ENCODE results near the gene DET1.
"Not testable (repeated sequence)": the region's sequence is repeated elsewhere in the genome, so short reads cannot be mapped to it uniquely, and the experiment has no call there.

DET1 gene

DNA sequence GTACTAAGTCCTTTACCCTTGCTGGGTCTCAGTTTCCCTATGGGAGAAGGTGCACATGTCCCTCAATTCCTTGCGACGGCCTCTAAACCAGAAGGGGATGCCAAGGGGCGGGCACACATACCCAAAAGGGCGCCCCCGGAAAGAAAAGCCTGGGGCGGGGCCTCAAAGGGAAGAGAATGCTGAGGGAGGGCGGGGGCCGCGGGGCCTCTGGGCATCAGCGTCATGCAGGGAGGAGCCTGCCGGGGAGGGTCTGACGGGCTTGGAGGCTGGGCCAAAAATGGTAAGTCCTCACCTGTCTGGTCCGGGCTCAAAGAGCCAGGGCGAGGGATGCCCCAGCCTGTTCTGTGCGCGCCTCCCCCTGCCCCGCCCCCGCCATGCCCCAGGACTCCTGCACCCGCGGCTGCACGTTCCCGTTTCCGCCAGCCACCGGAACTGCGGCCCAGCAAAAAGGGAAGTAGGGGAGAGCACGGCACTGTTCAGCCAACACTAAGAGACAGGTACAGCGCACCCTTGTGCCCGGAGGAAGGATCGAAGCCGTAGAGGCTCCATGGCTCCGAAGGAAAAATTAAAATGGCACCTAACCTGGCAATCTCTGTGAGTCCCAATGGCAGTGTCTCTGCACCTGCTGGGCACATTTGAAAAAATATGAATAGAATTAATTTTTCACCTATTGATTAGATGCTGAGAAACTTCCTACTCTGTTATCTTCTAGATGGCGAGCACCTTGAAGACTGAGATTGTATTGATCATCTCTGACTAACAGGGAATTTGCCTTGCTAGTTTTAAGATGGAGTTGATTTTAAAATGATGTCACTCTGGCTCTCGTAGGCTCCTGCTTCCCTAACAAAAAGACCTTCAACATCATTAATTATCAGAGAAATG is at the start of gene DET1:
TSS of gene DET1 (minus strand) at position 434 of the 882 bp plus-strand sequence. CDS start 14,976 bp downstream, outside the sequence.
- DNase-seq: peak; percentile 96 to 97

GRCh38 chr15:88591384-88591783 is 44.9 kb upstream of the DET1 start:
- no peak for DNase-seq

- DNase-seq: no peak
Measured at GRCh38 chr15:88590759-88591158, 44.3 kb upstream of the DET1 start.

- DNase-seq: no peak
Measured at GRCh38 chr15:88586401-88587162, 40.1 kb upstream of the DET1 start.

DNA sequence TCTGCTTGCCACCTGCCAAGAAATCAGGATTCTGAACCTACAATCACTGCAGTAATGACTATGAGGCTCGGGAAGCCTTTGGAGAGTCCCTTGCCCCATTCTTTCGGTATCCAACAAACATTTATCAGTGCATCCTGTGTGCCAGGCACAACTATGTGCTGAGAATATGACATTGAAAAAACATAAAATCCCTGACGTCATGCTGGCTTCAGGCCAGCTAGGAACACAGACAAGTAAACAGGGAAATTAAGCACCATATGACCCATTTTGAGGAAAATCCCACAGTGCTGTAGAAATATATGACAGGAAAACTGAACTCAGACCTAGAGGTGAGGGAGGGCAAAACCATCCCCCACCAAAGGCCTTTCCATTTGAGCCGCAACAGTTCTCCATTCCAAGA is 34.1 kb upstream of the DET1 start:
- DNase-seq: peak in 1 of 2 experiments; percentile 2

GRCh38 chr15:88579322-88579721 is 32.8 kb upstream of the DET1 start:
- no peak for DNase-seq

GRCh38 chr15:88574655-88575054 is 28.2 kb upstream of the DET1 start:
- no peak for DNase-seq

DNA sequence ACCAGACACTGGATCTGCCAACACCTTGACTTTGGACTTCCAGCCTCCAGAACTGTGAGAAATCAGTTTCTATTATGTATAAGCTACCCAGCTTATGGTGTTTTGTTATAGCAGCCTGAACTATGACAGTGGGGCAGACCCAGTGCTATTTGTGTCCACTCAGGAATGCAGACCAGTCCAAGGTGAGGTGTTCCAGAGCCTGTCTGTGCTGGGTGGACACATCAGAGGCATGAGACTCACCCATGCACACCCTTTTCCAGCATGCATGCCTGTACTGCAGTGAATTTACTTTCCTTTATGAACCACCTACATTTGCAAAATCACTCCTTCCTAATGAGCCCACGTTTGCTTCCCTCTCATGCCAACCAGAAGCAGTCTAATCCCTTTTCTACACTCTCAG is 27.6 kb upstream of the DET1 start:
- no peak for DNase-seq

DNA sequence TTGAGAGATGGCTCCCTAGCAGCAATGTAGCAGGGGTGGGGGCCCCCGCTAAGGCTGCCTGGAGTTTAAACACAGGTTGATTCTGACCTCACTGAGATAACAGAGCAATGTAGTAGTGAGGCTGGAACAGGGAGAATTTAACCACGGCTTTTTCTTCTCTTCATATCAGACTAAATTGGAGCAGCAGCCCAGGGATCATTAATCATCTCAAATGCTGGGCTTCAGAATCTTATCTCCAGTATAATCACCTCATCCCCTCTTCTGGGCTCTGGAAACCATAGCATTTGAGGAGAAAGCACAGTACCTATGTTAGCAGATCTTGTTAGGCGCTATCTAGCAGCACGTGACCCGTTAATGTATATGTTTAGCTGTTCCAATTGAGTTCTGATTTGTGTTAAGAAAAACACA is 25.4 kb upstream of the DET1 start:
- DNase-seq: no peak

DNA sequence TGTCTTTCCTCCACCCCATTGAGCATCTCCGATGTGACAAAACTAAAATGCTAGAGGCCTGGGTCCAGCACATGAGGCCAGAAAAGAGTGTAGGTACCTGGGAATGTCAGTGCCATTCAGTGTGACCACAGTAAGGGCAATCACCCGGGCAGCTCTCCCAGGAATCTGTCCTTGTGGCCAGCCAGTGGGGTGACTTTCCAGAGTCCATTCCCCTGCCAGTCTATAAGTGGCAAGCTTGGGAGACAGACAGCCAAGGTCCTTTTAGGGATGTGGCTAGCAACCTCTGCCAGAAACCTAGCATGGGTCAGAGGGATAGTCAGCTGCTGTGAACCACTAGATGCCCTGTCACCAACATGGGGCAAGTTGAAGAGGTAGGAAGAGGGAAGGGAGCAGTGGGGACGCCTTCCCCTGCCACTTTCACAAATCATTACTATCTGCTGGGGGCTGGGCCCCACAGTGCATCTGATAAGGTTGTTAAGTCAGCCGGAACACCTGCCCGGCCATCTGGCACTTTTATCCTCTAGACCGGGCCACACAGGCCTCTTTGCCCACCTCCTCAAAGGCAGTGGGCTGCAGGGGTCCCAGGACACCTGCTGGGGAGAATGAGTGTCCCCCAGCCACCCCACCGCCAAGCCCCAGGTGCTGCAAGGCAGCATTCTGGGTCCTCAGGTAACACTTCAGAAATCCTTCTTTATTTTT is 24.8 kb upstream of the DET1 start:
- DNase-seq: no peak

GRCh38 chr15:88568589-88568988 is 22.1 kb upstream of the DET1 start:
- DNase-seq: no peak

DNA sequence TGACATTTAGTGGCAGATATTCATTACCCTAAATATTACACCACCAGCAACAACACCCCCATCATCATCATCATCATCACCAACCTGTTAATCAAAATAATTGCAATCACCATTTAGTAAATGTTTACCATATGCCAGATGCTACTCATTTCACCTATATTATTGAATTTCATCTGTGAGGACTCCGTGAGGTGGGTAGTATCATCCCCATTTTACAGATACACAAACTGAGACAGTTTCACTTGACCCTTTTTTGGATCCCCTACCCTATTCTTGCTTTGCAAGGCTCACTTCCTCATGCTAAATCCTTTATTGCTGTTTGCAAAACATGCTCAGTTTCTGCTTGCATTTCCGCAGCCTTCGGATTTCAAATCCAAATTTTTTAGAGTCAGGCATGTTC is 18.3 kb upstream of the DET1 start:
- DNase-seq: no peak

DNA sequence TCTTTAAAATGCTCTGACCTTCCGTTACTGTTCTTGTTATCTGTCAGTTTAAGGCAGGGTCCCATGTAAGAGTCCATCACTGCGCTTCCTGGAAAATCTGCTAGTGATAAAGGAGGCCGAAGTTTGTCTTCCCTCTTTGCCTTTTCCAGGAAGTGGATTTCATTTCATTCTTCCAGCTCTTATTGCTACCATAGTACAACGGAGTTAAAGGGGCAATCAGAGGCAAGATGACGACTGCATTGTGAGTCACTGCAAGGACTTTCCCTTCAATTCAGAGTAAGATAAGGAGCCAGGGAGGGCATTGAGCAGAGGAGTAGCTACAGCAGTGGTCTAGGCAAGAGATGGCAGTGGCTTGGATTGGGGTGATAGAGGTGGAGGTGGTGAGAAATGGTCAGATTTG is 17.2 kb upstream of the DET1 start:
- no peak for DNase-seq

GRCh38 chr15:88559565-88559964 is 13.1 kb upstream of the DET1 start:
- DNase-seq: not testable (repeated sequence)

- not testable (repeated sequence) for DNase-seq
Measured at GRCh38 chr15:88558026-88558425, 11.5 kb upstream of the DET1 start.

GRCh38 chr15:88548009-88548408 is 1.5 kb upstream of the DET1 start:
- DNase-seq: not testable (repeated sequence)

GRCh38 chr15:88545578-88546247 is 768 bp downstream of the DET1 start:
- not testable (repeated sequence) for DNase-seq

DNA sequence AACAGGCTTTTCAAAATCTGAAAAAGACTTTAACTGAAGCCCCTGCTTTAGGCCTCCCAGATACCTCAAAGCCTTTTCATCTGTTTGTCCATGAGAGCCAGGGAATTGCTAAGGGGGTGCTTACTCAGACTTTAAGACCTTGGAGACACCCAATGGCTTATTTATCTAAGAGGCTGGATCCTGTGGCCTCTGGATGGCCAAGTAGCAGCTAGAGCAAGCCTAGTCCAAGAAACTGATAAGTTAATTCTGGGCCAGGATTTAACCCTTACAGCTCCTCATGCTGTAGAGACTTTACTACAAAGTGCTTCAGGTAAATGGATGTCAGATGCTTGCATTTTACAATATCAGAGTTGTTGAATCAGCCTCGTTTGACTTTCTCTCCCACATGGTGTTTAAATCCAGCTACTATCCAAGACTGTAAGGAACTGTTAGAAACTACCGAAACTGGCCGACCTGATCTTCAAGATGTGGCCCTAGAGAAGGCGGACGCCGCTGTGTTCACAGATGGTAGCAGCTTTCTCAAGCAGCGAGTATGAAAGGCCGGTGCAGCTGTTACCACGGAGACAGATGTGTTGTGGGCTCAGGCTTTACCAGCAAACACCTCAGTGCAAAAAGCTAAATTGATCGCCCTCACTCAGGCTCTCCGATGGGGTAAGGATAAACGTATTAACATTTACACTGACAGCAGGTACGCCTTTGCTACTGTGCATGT is 3.3 kb downstream of the DET1 start:
- DNase-seq: no peak

- no peak for DNase-seq
Measured at GRCh38 chr15:88542342-88542733, 4.1 kb downstream of the DET1 start.

GRCh38 chr15:88541709-88542341 is 4.7 kb downstream of the DET1 start:
- DNase-seq: no peak

- DNase-seq: not testable (repeated sequence)
Measured at GRCh38 chr15:88541111-88541510, 5.4 kb downstream of the DET1 start.

DNA sequence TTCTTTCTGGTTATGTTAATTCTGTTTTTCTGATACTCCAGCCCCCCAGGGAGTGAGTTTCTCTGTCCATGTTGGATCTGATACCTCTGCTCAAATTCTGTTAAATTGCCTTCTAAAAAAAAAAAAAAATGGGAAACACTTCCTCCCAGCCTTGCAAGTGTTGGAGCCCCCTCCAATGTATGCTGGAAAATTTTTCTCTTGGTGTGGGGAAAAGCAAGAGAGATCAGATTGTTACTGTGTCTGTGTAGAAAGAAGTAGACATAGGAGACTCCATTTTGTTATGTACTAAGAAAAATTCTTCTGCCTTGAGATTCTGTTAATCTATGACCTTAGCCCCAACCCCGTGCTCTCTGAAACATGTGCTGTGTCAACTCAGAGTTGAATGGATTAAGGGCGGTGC is 6.1 kb downstream of the DET1 start:
- DNase-seq: not testable (repeated sequence)
